GM19395 (cell line): ENCODE data around the gene SNX33.
"Not testable (repeated sequence)": the region's sequence is repeated elsewhere in the genome, so short reads cannot be mapped to it uniquely, and the experiment has no call there.

Experiments used
- ATAC-seq: cut with Tn5 transposase; IDR thresholded peaks from one replicate; pipeline ENCODE4 v1.9.1; 2021; ENCODE audit warnings: mild to moderate bottlenecking, moderate library complexity; ENCODE audit not compliant: unreplicated experiment

SNX33 gene

DNA sequence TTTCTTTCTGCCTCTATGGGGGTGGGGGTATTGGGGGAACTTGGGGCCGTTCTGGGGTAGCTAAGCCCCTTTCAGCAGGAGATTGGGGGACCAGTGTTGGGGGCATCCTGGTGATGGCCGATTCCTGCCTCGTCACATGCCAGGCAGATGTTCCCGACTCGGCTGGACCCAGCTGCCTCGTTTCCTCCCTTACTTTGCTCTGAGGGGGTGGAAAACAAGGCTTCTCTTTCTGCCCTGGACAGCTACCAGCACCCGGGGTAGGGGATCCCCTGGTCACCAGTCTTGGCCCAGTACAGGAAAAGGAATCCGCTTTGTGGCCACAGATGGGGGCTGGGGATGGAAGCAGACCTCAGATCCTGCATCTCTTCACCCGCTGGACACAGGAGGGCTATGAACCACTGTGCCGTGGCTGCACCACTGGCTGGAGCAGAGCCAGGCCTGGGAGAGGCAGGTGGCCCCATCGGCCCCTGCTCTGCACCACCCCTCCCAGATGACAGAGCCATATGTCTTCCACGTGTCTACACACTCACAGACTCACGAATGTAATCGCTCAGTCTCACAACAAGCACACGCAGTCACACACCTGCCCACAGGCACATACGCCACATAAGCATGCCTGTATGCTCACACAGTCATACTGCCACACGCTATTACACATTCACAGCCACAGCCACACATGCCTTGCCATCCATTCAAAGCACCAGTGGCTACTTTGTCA lies 12.4 kb downstream of the SNX33 start:
- ATAC-seq = no peak

GRCh38 chr15:75661100-75661755 lies 13.5 kb downstream of the SNX33 start:
- ATAC-seq = no peak

GRCh38 chr15:75661756-75662140 lies 14.0 kb downstream of the SNX33 start:
- no peak for ATAC-seq

GRCh38 chr15:75662823-75663519 lies 15.3 kb downstream of the SNX33 start:
- ATAC-seq = no peak

- ATAC-seq = no peak
Measured at GRCh38 chr15:75663931-75664421, 16.3 kb downstream of the SNX33 start.

DNA sequence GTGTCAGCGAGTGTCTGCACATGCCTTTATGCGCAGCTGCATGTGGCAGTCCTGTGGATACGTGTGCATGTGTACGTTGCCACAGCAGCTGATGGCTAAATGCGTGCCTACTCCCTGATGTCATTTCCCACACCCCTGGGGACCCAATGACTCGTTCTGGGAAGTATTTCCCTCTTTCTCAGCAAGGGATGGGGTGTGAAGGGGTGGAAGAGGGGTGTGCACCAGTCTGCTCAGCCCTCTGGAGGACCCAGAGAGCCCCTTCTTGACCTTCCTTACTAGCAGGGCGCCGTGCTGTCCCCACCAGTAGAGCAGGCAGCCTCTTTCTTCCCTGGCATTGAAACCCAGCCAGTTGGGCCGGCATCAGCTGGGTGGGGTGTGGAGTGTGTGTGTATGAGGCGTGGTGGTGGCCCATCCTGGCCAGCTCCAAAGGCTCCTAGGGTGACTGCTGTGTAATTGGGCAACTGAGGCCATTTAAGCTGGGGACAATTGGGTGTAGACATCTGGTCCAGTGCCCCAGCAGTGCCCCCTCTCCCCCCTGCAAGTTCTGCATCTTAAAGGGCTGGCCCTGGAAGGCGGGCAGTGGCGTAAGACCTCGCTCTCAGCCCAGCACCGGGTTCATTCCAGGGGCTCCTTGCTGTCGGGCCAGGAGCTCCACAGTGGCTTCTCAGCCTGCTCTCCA lies 19.2 kb downstream of the SNX33 start:
- ATAC-seq = no peak

- no peak for ATAC-seq
Measured at GRCh38 chr15:75669191-75669878, 21.6 kb downstream of the SNX33 start.

GRCh38 chr15:75669879-75670212 lies 22.1 kb downstream of the SNX33 start:
- no peak for ATAC-seq

- ATAC-seq = no peak
Measured at GRCh38 chr15:75671730-75672602, 24.3 kb downstream of the SNX33 start.

DNA sequence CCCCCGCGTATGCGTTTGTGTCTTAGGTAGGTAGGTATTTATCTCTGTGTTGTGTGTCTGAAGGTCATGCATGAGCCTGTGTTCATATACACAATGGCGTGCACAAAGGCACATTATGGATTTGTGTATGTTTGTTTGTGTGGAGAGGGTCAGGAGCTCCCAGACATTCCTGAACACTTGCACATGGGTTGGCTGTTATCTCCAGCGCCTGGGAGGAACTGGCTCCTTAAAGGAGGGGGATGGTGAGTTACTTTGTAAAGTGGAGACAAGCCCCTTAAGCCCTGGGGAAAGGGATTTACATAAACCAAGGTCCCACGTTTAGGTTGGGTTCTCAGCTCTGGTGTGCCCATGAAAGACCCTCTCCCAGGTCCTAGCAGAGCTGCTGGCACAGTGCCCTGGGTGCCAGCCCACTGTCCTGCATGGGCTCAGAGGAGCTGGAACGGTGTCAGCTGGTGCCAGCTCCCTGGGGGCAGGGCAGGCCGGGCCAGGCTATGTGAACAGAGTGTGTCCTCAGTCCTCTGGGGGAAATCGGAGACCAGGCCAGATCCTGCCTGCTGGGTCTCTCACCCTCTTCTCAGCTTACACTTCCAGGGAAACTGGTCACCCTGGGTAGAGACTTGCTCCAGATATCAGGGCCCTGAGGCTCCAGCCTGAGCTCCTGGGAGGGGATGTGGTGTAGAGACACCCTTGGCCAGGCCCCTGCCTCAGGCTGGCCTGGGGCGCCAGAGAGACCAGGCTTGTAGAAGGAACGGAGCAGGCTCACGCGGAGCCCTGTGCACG lies 25.1 kb downstream of the SNX33 start:
- ATAC-seq = no peak

GRCh38 chr15:75673426-75674235 lies 25.9 kb downstream of the SNX33 start:
- ATAC-seq = no peak

GRCh38 chr15:75674366-75674765 lies 26.7 kb downstream of the SNX33 start:
- no peak for ATAC-seq

- no peak for ATAC-seq
Measured at GRCh38 chr15:75675579-75676404, 28.1 kb downstream of the SNX33 start.

DNA sequence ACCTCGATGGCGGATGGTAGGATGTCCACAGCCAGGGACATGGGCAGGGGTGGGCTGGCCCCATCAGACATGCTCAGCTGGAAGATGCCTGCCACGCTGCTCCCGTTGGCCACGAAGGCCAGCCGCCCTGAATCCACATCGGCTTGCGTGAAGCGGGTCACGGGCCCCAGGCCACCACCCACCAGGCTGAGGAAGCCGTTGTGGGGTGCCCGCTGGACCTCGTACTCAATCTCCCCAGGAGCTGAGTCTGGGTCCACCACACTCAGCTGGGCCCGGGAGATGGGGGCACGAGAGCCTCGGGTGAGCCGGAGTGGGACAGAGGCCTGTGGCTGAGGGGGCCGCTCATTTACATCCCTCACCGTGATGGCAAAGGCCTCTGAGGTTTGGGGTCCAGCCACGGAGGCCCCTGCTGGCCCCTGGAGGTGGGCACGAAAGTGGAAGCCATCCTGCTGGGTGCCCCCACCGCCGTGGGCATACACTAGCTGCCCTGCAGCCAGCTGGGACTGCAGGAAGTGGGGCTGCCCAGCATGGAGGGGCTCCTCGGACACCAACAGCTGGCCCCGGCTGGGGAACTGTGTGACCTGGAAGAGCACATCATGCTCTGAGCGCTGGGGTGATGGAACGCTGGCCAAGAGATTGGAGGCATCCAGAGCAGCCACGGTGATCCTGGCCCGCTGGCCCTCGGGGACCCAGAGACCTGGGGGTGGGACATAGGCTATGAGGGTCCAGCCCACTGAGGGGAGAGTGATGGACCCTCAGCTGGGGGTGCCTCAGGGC lies 29.2 kb downstream of the SNX33 start:
- ATAC-seq = no peak

DNA sequence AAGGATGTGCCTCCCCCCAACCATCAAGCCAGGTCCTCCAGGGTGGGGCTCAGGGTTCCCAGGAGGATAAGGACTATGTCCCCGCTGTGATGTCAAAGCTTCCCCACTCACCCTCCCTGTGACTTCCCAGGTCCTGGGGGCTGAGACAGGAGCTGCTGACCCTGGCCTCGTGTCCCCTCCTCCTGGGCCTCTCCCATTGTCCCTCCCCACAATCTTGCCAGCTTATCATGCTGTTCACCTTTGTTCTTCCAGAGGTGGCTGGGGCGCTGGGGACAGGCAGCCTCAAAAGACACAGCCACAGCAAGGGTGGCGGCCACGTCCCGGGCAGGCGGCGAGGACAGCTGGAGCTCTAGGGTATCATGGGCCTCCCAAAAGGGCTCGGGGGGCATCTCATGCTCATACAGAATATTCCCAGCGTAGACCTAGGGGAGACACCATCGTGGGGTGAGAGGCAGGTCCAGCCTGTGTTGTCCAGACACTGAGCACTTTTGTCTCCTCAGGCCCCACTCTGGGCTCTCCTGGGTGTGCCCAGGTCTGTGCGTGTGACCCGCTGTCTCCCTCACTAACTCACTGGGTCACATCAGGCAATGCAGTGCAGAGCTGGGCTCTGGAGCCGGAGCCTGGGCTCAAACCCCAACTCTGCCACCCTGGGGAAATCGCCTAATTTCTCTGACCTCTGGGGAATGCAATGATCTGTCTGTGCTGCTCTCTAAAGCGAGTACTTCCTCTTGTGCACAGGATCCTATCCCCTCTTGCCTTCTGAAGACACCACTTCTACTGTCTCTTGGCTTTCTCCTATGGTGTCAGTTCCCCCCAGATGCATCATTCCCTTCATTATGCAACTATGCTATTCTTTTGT lies 30.0 kb downstream of the SNX33 start:
- ATAC-seq = no peak

GRCh38 chr15:75678324-75678690 lies 30.6 kb downstream of the SNX33 start:
- ATAC-seq = not testable (repeated sequence)
